NCI-H748 (cell line): ENCODE measurements around the gene SFMBT1.
A peak's percentile ranks its signal among the peaks of the same experiment; 100 is the strongest.
"Not testable (repeated sequence)": the region's sequence is repeated elsewhere in the genome, so short reads cannot be mapped to it uniquely, and the experiment has no call there.

Experiments used
- DNase-seq: peaks from one replicate; lab custom pipeline; 2025; ENCODE audit not compliant: unreplicated experiment; lab: John Stamatoyannopoulos, UW

Gene SFMBT1

DNA sequence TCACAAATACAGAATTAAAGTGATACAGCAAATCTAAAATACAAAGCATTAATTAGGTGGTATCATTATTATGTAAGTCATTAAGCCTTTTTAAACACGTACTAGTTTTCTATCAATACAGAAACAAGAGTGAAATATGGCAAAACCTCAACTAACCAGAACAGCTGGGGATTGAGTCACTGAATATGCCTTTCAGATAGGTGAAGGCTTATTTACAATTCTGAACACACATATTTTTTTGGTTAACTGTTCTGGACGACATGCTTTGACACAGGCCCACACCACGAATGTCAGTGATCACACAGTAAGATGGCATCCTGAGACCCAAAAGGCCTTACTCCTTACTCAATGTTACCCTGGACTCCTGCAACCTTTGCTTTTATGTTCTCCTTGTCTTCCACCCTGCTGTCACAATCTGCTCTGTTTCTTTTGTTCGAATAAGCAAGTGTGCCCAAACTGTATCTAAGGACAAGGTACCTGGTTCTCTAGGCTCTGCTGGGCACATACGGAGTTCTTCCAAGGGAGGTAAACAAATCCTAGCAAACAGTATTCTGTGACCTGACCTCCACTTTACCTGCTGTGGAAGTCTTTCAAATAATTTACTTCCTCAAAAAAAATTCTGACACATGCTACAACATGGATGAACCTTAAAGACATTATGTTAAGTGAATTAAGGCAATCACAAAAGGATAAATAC is 7.0 kb downstream of the SFMBT1 start:
- no peak for DNase-seq

DNA sequence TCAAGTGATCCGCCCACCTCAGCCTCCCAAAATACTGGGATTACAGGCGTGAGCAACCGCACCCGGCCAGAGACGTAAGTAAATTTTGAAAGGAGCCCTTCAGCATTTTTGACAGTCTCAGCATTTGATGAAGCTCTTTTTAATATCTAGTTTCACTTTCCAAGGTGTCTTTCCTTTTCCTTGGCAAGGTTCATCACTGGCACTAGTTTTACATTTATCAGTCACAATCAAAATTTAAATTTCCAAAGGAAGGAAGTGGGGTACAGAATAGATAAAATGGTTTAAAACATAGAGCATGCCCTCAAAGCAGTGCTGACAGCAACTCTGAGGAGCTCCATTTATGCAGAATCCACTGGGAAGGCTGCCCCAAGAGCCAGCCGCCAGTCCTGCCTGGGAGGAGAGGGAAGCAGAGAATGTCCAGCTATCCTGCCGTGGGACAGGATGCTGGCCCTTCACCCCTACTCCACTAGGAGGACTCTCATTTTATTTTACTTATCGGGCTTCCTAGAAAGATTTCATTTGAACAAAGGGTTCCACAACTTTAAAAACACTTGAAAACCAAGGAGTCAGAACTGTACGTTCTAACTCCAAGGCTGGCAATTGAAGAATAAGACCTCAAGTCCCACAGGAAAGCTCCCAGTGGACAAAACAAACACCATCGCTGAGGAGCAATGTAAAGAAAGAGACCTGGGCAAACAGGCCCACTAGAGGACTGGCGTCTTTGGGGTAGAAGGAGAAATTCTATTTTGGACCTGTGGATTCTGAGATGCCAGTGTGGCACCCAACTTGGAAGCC is 9.9 kb downstream of the SFMBT1 start:
- no peak for DNase-seq

GRCh38 chr3:53035018-53035417 is 10.9 kb downstream of the SFMBT1 start:
- DNase-seq, result not testable (repeated sequence)

DNA sequence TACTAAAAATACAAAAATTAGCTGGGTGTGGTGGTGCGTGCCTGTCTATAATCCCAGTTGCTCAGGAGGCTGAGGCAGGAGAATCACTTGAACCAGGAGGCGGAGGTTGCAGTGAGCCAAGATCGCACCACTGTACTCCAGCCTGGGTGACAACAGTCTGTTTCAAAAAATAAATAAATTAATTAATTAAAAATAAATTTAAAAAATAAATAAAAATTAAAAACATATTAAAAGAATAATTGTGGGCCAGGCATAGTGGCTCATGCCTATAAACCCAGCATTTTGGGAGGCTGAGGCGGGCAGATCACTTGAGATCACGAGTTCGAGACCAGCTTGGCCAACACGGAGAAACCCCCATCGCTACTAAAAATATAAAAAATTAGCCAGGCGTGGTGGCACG is 11.5 kb downstream of the SFMBT1 start:
- DNase-seq, result not testable (repeated sequence)

DNA sequence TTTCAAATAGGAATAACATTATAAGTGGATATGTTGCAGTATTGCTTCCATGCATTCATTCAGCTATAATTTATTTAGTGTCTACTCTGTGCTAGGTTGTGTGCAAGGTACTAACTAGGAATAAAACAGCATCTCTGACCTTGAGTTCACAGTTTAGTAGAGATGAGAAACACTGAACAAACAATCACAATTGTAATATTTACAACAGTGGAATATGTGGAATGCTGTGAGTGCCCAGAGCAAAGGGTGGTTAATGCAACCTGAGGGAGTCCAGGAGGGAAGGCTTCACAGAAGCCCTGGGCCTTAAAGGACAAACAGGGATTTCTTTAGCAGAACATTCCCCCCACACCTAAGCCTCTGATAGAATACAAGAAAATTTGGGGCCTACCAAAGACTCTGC is 13.3 kb downstream of the SFMBT1 start:
- DNase-seq, result no peak

- peak; percentile 19 for DNase-seq
Measured at GRCh38 chr3:53030619-53031449, 15.0 kb downstream of the SFMBT1 start.

DNA sequence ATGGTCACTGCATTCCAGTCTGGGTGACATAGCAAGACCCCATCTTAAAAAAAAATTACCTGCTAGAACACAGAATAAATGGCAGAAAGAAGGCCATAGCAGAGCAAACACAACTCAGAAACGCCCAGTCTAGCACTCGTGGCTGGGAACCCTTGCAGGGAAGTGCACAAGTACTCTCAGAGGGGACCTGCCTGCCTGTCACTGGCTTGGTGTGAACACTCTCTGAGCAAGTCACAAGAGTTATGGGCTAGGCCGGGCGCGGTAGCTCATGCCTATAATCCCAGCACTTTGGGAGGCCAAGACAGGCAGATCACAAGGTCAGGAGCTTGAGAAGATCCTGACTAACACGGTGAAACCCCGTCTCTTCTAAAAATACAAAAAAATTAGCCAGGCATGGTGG is 17.2 kb downstream of the SFMBT1 start:
- DNase-seq, result no peak

DNA sequence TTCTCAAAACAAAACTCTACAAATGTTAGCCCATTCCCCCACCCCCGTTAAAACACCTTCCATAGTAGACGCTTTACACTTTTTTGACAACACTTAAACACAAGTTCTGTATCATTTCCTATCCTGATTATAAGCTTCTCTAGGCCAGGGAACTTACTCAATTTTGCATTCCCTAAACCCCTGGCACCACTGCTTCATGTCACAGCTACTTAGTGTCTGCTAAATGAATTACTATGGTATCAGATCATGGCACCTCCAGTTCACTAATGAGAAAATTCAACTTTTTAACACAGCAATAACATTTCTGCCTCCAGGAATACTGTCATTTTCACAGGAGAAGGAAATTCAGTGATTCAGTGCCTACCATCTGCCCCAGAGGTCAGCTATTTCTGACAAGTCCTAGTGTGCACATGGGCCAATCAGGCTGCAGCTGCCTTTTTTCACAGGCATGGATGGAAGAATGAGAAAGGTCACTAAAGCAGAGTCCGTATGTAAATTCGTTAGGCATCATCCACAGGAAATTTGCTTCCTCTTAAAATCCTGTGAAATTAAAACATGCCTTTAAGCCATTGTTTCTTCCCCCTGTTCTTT is 18.5 kb downstream of the SFMBT1 start:
- no peak for DNase-seq

- DNase-seq, result no peak
Measured at GRCh38 chr3:53026382-53027162, 19.3 kb downstream of the SFMBT1 start.

DNA sequence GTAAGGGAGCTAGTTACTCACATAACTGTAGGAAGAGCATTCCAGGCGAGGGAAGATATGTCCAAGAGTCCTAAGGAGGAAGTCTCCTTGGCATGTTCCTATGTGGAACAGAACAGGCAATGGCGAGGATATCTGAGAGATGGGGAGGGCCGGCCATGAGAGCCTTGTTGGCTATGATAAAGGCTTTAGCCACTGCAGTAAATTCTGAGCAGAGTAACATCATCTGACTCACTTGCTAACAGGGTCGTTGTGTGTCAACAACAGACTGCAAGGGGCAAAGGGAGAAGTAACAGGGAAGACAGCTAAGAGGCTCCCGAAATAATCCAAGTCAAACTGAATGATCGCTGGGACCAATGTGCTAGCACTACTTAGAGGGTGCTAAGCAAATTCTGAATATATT is 21.6 kb downstream of the SFMBT1 start:
- no peak for DNase-seq

- DNase-seq, result peak; percentile 35
Measured at GRCh38 chr3:53023072-53023823, 22.6 kb downstream of the SFMBT1 start.

DNA sequence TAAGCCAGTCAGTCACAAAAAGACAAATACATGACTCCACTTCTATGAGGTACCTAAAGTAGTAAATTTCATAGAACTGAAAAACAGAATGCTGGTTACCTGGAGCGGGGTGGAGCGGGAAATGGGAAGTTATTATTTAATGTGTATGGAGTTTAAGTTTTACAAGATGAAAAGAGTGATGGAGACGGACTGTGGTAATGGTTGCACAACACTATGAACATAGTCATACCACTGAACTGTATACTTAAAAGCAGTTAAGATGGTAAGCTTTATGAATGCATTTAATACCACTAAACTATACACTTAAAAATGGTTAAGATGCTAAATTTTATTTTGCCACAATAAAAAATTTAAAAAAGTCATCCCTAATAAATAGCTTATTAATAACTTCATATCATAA is 23.2 kb downstream of the SFMBT1 start:
- no peak for DNase-seq

DNA sequence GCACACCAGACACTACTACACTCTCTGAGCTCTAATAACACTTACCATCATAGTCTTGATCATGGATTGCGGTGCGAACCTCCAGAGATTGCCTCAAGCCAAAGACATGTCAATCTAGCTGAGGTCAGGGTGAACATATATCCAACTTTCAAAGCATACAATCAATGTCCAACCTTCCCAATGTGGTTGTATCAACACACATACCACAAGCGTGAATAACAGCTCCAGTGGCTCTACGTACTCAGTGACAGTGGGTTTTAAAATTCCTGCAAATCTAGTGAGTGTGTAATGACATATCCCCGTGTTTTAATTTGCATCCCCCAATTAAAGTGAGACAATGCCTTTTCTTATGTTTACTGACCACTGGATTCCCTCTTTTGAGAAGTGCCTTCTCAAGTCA is 29.6 kb downstream of the SFMBT1 start:
- no peak for DNase-seq

DNA sequence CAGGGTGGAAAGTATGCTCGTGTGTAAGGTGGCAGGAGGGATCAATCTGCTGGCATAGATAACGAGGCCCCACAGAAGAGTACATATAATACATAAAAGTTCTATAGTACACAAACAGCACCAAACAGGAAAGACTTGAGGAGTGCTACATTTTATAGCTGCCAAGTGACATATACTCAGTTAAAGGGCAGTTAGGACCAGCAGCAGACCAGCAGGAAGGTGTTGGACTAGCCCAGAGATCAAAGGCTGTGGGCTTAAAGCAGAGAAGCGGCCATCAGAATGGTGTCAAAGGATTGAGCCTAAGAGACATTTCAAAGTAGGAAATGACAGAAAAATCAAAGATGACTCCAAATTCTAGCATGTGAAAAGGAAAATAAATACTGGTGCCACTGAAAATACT is 34.5 kb downstream of the SFMBT1 start:
- no peak for DNase-seq

DNA sequence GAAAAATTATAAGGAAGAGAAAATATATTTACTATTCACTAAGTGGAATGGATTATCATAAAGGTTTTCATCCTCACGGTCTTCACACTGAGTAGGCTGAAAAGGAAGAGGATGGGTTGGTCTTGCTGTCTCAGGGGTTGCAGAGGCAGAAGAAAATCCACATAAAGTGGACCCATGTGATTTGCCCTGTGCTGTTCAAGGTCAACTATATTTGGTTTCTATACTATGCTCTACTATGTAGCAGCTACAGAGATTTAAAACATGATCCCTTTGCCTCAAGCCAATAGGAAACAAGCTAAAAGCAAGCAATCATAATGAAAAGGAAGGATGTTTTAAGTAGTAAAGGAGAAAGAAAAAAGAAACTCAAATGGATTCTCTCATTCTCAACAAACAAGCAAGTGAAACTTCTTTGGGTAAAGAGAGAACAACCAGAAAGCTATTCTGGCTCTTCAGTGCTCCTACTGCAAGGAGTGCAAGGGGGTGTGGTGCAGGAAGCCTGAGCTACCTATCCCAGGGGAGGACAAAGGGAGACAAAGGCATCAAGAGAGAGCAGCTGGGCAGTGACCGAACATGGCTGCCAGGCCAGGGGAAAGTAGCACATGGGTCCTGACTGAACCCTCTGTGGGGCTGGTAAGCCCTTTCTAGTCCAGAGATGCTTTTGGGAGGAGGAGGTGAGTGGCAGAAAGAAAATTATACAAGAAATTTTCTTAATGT is 35.9 kb downstream of the SFMBT1 start:
- peak; percentile 19 for DNase-seq

- no peak for DNase-seq
Measured at GRCh38 chr3:53008932-53009331, 36.9 kb downstream of the SFMBT1 start.

GRCh38 chr3:53005854-53006513 is 39.9 kb downstream of the SFMBT1 start:
- no peak for DNase-seq

GRCh38 chr3:53005338-53005737 is 40.5 kb downstream of the SFMBT1 start:
- DNase-seq, result no peak

DNA sequence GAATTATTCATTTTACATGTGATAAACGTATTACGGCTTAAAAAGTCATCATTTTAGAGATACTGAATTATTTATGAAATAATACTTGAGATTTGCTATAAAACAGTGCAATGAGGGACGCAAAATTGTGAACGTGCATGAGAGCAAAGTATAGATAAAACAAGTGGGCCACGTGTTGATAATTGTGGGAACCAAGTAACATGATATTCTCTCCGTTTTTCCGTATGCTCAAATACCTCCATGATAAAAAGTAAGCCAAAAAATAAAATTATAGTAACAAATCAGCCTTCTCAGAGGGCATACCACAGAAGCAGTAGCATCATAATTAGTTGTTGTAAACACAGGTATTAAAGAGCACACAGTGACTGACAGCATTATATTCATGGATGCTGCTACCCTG is 42.6 kb downstream of the SFMBT1 start:
- DNase-seq, result no peak
